ENCODE results near the gene FOXP4.
A peak's percentile ranks its signal among the peaks of the same experiment; 100 is the strongest.

Gene FOXP4

DNA sequence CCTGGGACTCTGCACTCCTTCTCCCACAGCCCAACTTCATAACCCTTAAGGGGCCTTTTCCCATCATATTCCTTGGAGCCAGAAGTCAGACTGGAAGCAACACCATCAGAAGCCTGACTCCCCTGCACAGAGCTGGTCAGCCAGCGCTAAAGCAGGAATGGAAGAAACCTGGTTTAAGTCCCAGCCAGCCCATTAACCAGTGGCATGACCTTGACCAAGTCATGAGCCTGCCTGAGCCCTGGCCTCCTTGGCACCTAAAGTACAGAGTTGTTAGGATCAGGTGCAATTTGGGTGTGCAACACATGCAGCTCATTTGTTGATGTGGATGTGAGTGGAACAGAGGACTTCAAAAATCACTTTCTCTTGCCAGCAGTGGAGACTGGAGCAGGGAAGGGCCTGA, 20.8 kb downstream of the FOXP4 start:
- no peak for DNase-seq

DNA sequence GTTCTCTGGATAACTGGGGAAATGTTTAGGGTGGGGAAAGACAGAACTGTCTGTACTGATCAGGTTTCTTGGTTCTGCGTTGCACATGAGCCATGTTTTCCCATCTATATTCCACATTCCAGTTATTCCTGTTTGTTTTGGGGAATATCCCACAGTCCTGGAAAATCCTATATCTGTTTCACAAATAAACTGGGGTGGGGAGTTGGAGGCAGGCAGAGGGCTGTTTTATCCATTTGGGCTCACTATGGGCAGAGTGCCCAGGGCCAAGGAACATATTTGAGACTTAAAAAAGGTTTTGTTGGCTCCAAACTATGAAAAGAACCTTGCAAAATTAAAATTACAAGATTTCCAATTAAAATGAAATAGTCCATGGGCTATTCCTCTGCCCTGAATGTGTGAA, 21.5 kb downstream of the FOXP4 start:
- no peak for DNase-seq

DNA sequence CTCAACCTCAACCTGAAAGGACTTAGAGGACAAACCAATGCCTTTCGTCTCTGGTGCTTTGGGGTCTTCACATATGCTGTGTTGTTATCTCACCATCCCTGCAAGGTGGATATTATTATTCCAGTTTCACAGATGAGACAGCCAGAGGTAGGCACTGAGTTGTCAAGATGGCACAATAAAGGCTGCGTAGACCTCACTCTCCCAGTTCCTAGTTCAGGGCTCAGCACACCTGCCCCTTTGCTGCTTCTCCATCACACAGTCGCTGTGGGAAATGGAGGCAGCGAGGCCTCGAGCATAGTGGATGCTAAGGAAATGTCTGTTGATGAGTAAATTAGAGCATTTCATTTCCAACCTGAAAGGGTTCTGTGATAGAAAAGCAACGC, 22.0 kb downstream of the FOXP4 start:
- no peak for DNase-seq

DNA sequence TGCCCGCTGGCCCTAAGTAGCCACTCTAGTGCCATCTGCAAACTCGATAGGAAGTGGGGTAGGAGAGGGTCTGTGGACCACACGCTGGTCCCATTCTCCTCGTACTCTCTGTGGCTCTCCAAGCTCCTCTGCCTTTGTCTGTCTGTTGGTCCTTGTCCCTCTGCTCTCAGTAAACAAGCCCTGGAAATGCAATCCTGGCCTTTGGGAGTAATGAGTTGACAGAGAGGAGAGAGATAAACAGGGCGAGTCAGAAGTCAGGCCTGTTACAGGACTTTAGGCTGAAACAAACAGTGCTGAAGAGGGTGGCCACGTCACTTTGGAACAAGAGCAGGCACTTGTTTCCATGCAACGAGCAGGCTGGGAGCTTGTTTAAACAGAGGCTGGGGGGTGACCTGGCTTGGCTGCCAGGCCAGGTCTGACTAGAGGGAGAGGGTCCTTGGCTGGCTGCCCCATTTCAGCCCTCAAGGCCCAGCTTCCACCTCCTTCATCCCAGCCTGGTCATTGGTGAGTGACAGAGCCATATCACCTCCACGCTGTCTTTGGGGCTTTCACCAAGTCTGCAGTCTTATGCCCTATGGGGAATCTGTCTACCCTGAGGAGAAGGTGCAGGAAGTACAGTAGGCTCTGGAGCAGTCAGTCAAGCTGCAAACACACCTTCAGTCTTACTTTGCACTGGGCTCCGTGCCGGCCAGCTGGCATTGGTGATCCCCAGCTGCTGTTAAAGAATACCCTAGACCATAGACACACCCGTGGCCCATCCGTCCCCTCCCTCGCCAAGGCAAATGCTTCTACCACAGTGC, 22.6 kb downstream of the FOXP4 start:
- peak; percentile 95 for DNase-seq

DNA sequence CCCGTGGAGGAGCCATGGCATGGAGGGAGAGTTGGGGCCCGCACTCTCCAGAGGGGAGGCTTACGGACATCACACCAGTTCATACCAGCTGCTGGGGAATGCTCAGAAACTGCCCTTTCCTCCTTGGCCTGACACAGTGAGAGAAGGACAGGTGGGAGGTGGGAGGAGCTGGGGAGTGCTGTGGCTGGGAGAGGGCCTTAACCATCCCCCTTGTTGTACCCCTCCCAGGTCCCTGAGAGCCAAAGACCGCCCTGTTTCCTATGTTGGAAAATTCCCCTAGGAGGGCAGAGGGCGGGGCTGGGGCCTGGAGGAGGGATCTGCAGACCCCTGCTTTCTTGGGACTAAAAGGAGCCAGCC, 24.1 kb downstream of the FOXP4 start:
- DNase-seq: no peak

DNA sequence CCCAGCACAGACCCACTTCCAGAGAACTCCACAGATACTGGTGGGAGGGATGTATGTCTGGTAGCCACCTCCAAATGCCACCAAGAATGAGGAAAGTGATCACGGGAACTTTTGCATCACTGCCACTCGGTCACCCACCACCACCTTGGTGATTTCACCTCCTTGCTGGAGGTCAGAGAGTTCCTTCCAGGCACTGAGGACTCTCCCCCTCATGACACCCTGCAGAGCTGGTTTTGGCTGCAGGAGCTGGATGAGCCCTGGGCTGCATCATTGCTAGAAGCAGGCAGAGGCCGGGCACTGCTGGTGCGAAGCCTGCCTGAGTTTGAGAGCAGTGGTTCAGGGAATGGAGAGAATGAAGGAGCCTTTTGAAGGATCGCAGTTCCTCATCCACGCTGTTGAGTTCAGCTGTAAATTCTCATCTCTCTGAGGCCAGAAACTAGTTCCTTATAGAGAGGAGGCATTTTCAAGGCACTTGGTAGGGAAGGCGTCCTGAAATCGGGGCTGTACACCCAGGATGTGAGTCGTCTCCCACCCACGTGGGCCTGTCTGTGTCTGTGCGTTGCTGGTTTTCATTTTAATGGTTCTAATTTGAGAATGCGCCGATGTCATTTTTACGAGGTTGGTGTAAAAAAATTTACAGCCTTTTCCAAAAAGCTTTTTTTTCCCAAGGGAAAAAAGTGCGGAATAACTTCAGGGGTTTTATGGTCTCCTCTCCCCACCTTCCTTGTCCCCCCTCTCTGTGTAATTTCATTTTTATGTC, 25.0 kb downstream of the FOXP4 start:
- DNase-seq: no peak

DNA sequence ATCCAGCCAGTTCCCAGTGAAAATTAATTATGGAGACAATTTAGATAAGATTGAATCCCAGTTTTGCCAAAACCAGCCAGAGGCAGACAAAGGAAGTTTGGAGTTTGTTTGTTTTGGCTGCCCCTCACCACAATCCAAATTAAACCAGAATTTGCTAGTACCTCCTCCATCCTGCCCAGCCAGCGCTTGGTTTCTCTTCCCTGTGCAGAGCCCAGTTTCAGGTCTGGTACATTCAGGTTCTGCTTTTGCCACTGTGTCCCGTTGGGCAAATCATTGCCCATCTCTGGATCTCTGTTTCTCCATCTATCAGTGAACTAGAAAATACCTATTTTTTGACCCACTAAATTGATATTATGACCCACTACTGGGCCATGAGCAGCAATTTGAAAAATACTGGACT, 26.4 kb downstream of the FOXP4 start:
- no peak for DNase-seq

DNA sequence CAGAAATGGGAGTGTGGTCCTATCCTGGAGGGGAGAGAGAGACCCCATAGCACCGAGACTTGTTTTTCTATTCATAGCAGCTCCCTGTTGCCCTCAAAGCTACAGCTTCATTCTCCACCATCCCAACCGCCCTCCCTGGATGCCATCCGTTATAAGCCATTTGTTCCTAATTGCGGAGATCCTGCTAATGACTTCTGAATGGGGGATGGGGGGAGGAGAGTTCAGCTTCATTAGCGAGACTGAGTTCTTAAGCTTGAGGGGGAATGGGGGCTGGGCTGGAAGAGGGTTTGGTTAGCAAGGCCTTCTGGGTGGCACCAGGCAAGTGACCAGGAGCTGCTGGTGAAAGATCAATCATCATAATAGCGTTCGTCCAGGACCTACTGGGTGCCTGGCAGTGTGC, 27.1 kb downstream of the FOXP4 start:
- no peak for DNase-seq

DNA sequence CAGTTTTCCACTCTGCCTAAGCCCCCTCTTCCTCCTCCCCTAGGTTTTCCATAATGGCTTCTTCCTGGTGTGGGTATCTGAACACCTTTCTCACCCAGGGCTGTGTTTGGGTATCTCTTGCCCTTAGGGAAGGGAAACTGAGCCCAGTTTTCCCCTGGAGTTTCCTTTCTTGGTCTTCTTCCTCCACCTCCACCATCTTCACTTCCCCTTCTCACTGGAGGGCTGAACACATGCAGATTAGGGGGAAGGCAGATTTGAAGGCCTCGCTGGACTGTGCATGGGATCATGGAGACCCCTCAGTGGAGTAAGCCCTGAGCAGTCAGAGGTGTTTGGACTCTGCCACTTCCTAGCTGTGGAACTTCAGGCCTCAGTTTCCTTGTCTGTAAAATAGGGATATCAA, 27.8 kb downstream of the FOXP4 start:
- DNase-seq: no peak

DNA sequence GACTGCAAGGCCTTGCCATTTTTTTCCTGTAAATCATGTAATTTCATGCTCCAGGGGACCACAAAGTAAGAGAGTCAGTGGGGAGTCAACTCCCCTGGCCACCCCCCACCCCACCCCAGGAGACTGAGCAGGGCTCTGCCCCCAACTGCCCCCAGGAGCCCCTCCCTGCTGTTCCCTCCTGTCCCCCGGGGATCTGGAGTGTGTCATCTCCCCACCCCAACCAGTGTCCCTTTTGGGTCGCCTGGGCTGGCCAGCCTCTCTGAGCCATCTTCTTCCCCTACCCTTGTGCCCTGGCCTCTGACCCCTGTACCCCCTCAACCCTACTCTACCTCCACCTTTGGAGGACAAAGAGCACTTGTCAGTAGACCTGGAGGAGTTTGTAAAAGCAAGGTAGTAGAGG, 29.4 kb downstream of the FOXP4 start:
- DNase-seq: no peak

DNA sequence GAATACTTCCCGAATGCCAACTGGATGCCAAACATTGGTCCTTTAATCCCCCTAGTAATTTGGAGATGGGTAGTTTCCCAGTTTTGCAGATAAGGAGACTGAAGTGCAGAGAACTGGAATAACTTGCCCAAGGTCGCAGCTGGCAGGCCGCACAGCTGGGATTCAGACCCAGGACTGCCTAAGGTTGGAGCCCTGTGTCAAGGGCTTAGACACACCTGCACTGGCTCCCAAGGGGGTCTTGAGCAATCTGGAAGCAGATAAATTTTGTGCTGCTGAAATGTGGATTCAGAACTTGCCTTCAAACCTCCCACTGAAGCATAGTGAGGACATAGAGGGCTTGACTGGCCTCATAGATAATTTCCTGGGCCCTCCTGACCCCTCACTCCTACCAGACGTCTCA, 30.5 kb downstream of the FOXP4 start:
- no peak for DNase-seq

DNA sequence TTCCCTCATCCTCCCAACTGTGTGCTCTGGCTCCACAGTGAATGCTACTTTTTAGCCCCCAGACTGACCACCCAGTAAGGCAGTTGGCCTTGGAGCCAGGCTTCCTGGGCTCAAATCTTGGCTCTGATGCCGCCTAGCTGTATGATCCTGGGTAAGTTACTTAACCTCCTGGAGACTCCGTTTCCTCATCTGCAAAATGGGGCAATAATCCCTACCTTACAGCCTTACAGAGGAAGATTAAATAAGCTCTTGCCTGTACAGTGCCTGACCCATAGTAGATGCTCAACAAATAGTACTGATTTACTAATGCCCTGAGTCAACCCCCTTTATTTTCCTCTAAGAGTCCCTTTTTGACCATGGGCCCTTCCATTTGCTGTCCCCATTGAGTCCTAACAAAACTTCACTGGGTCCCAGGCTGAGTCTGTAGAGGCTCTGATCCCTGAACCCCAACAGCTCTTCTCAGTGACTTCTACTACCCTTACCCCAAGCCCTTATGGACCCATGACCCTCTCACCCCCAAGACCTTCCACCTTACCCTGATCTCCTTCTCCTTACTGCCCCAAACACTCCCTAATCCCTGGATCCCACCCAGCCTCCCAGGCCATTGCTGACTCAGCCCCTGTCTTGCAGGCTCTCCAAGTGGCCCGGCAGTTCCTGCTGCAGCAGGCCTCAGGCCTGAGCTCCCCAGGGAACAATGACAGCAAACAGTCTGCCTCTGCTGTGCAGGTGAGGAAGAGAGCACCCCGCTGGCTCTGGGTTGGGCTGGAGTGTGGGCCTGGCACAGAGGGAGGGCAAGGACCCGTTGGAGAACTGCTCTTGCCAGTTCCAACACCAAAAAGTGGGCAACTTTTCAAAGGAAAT, 31.4 kb downstream of the FOXP4 start:
- DNase-seq: peak; percentile 93

DNA sequence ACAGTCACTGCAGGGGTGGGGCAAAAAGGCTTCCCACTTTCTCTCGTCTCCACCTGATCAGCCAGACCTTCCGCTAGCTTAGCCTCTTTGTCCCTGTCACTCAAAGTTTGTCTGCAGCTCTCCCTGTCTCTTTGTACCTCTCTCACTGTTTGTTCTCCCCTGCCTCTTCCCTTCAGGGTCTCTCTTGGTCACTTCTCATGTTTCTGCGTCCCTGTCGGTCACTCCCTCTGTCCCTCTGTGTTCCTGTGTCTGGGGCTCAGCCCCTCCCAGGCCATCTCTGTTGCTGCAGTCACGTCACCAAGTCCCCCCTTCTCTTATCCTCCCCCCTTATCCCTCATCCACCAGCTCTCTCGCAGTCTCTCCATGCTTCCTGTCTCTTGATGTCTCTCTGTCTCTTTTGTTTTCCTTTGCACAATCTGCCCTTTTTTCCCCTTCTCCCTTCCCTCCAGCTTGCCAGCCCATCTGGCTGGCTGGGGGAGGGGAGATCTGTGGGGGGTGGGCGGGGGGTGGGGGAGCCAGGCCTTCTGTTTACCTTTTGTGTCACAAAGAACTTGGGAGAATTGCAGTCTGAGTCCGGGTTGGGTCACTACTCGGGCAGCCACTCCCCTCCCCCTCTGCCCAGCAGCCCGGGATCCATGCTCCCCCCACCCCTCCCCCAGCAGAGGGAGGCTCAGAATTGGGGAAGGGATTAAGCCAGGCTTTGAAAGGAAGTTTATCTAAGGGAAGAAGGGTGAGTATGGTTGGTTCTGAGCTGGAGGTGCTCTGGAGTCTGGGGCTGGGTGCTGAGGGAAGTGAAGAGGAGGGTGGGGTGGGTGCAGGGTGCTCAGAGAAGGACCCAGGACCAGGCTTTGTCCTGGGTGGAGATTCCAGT, 32.3 kb downstream of the FOXP4 start:
- peak; percentile 87 for DNase-seq

DNA sequence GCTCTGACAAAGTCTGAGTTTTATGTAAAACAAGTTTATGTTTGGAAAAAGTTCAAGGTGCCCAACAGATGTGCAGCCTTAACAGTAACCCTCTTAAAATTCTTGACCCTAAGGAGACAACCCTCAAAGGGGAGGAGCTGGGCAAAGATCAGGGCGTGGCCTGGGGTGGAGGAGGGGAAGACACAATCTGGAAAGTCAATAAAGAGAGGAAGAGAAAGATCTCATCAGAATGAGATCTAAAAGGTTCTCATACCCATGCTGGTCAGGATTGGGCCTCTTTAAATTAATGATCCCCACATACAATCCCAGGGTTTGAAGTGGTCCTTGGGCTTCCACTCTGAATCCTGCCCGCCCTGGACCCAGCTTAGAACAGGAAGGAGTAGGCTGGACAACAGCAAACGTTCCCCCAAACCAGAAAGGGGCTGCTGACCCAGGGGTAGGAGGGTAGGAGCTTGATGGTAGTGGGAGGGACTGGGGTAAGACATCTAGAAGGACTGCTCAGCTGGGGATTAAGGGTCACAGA, 33.0 kb downstream of the FOXP4 start:
- no peak for DNase-seq

DNA sequence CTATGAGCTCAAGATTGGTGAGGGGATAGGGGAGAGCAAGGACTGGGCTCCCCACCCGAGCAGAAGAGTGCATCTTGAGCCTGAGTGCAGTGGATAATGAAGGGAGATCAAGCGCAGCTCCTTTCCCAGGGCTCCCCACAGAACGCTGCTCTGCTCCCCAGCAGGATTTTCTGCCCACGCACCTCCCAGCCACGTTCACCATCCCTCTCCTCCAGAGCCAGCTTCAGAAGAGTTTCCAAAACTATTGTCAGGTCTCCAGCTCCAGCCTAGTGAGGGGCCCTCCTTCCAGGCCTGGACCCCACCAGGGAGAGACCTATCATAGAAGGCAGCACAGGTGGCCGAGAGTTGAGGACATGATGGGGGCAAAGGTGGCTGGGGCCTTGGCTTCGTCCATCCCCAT, 34.5 kb downstream of the FOXP4 start:
- DNase-seq: no peak

DNA sequence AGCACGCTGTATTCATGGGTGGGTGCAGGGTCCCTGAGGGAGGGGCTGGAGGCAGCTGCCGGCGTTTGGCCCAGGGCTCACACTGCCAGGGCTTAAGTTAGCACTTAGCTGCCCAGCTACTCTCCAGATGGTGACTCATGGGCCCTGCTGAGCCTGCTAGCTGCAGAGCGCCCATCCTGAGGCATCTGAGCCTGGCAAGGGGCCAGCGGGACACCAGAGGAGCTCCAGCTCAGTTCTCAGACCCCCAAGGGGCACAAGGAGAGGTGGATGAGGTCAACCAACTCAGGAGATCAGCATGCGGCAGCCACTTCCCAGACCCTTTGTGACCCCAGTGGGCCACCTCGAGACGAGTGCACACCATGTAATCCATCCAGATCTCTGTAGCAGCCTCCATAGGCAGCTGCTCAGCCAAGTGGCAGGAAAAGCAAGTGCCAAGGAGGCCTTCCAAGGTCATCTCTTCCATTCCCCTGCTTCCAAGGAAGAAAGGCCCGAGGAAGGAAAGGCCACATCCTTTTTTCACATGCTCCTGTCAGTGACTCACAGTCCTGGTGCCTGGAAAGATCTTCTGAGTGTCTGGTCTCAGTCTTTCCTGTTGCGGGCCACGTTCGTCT, 35.3 kb downstream of the FOXP4 start:
- no peak for DNase-seq

DNA sequence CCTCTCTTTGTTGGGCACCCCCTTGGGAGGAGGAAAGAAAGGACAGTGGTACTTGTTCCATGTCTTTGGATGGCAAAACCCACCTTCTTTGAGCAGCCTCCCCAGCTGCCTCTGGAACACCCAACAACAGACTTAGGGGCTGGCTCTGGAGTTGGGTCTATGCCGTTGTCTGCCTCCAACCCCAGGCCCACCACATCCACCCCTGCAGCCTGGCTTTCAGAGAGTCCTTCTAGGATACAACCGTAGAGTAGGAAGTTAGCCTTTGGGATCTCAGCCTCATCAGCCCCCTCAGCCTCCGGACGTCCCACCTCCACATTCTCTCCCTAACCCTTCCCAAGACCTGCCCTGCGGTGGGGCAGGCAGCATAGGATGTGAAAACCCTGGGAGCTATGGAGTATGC, 36.4 kb downstream of the FOXP4 start:
- DNase-seq: no peak

DNA sequence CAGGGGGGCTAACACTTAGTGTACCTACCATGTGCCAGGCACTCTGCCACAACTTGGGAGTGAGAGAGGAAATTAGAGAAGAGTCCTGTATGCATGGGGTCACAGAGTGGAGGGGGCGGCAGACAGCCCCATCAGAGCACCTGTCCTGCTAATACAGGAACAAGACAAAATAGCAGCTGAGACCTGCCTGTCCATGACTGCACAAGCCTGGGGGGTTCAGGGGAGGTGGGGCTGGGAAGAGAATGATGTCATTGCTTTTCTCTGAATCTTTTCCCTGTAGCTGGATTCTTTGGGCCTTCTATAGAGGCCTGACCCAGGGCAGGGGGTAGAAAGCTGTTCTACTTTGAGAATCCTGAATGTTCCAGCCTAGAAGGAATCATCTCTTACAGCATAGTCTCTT, 37.4 kb downstream of the FOXP4 start:
- DNase-seq: no peak

DNA sequence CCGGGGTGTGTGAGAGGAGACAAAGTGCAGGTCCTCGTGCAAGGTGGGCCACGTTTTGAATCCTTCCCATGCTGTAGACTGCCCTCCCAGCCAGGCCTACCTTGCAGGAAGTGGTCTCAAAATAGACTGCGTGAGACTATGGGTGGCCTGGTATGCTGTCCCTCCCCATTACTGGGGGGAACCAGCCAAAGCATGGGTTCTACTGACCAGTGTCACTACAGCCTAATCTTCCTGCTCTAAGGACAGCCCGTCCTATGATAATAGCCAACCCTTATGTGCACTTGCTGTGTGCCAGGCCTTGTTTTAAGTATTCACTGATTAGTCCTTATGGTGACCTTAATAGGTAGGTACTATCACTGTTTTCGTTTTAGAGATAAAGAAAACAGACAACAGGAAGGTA, 38.0 kb downstream of the FOXP4 start:
- DNase-seq: no peak

DNA sequence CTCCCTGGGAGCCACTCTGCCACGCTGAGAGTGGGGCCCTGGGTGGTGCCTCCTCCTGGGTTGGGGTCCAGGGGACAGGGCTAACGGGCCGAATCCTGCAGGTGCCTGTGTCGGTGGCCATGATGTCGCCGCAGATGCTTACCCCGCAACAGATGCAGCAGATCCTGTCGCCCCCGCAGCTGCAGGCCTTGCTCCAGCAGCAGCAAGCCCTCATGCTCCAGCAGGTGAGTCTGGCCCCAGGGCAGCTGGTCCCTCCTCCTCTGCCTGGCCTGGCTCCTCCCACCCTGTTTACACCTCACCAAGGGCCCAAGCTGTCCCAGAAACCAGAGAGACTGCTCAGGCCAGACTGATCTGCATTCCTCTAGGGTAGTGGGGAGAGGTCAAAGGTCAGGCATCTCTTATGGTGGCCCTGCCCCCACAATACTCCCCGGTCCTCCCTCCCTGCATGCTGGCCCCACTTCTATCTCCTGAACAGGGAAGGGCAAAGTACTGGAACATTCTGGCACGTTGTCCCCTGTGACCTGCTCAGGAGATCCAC, 38.6 kb downstream of the FOXP4 start:
- no peak for DNase-seq

DNA sequence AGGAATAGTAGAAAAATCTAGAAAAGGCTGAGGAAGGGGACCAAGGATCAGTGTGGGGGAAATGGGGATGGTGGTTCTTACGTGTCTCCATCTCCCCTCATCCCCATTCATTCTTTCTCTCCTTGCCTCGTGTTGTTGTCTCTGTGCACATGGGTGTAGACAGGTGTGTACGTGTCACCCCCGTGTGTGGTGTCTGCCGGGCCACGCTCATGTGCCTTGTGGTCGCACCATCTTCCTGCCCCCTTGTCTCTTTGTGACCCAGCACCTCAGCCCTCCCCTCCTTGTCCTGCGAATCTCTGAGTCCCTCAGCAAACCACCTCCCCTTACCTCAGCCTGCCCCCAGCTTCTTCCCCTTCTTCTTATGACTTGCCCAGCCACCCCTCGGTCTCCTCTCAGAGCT, 39.4 kb downstream of the FOXP4 start:
- DNase-seq: no peak

All from DMS153 (cell line).